Heart left ventricle (tissue), 16 donors: ENCODE results near the gene BTRC. TPM values are rescaled to one million over a fixed set of nuclear protein-coding genes. Genes with fewer than 3 reads are reported as not detected.
"Not testable (repeated sequence)": the region's sequence is repeated elsewhere in the genome, so short reads cannot be mapped to it uniquely, and the experiment has no call there.

Experiments
- ATAC-seq, 4 donors: fragments of 200-7000 bp; cut with Tn5 transposase; one replicate each; pipeline ENCODE4 v1.9.1; 2020 to 2022; ENCODE audit warnings: moderate library complexity in 4 of 4, mild to moderate bottlenecking in 3 of 4, moderate number of reproducible peaks in 1 of 4
- DNase-seq, 5 donors: peaks; one replicate each; pipeline ENCODE4 v3.0.0-alpha.2; 2020
- H3K27ac ChIP-seq, 12 donors: fragments of 200-600 bp; sonication (generic) in 4 of 12; one replicate each; pipeline versions ENCODE4 v1.5.0 to v1.8.0; 2016 to 2022; ENCODE audit warnings: mild to moderate bottlenecking in 2 of 12
- H3K27me3 ChIP-seq, 9 donors: fragments of 200-600 bp; sonication (generic) in 2 of 9; one replicate each; pipeline versions ENCODE4 v1.5.1 to v1.8.0; 2016 to 2022; ENCODE audit warnings: mild to moderate bottlenecking in 3 of 9
- H3K36me3 ChIP-seq, 9 donors: fragments of 200-600 bp; sonication (generic) in 2 of 9; one replicate each; pipeline versions ENCODE4 v1.5.0 to v1.8.0; 2018 to 2022; ENCODE audit warnings: mild to moderate bottlenecking in 2 of 9
- H3K4me1 ChIP-seq, 12 donors: fragments of 200-600 bp; sonication (generic) in 4 of 12; one replicate each; pipeline versions ENCODE4 v1.5.0 to v1.8.0; 2016 to 2022; ENCODE audit warnings: mild to moderate bottlenecking in 3 of 12
- H3K4me3 ChIP-seq, 12 donors: fragments of 200-600 bp; sonication (generic) in 4 of 12; one replicate each; pipeline versions ENCODE4 v1.5.0 to v1.8.0; 2017 to 2022; ENCODE audit warnings: mild to moderate bottlenecking in 9 of 12, moderate library complexity in 4 of 12
- H3K9me3 ChIP-seq, 12 donors: fragments of 200-600 bp; sonication (generic) in 4 of 12; one replicate each; pipeline versions ENCODE4 v1.5.0 to v1.8.0; 2016 to 2022; ENCODE audit warnings: mild to moderate bottlenecking in 1 of 12
- POLR2A ChIP-seq, 2 donors: fragments of 450-650 bp; IDR thresholded peaks; one replicate each; pipeline ENCODE4 v1.6.1; 2017; ENCODE audit warnings: antibody characterized with exemption in 2 of 2, mild to moderate bottlenecking in 2 of 2, moderate library complexity in 2 of 2
- WGBS, 4 donors: extraction: QIAGEN DNeasy Blood & Tissue Kit in 2 of 4; methylation state at CpG; one replicate each; pipeline versions ENCODE4 v1.1.5 to v1.1.7; 2013 to 2018; 5-methylcytosine and 5-hydroxymethylcytosine counted together
- intact Hi-C, 10 donors: fragments of 100-400 bp; cut with DNase I; formaldehyde crosslinking; loops; one replicate each; pipeline versions ENCODE4 v1.11.1 to v1.14.2; 2022
- polyA plus RNA-seq, 2 donors: library from polyadenylated mRNA; stranded (reverse); fragments of 200-250 nt; gene quantifications; one replicate each; pipeline ENCODE4 v1.2.3, GENCODE V29; 2013
- total RNA-seq, 9 donors: library from RNA; depleted of rRNA in 2 of 9; stranded (reverse); fragments of >200 nt in 2 of 9; fragmentation: NEBNext Ultra II Directional in 3 of 9; extraction: Animal tissue kit (Norgen Biotek cat#: 25700) in 3 of 9; gene quantifications; one replicate each; pipeline versions ENCODE4 v1.1.0 to v1.2.4, GENCODE V29; 2016 to 2023
- TF ChIP-seq, protein P1 (sequence below), 12 donors: fragments of 200-600 bp; sonication (generic) in 4 of 12; IDR thresholded peaks; one replicate each; pipeline versions ENCODE4 v1.5.0 to v1.8.0; 2018 to 2022; ENCODE audit warnings: antibody characterized with exemption in 12 of 12, mild to moderate bottlenecking in 5 of 12
- donor health status: ischemic (EF 13 %, LVEDD 7.1; RV severe dilation, severe dysfunction).
- donor health status: healthy with polysubstance abuse.
- donor health status: DM: no; HTN: yes; CAD: no.
- donor health status: DM: no; HTN: no; CAD: no.
- donor health status: ischemic (EF 25% LVEDD 6.9; RV normal size, moderate dysfunction).
- donor health status: ischemic (EF 25% LVEDD 5.7; RV mildly dilated, moderate dysfunction).
- donor health status: healthy.
- donor health status: DM: yes; HTN: yes; CAD: no.
- donor health status: ischemic (EF 35%, LVEDD 5.7; RV mildly dilated, moderate dysfunction).
- donor health status: nonischemic (EF 11% LVEDD 7.7; RV severe dilation, severe dysfunction).
- donor health status: DM: yes; HTN: yes; CAD: no.
- donor health status: PGD.
- donor health status: ischemic (EF 29% LVEDD 5.4; RV normal size, mild dysfunction).
- donor health status: nonischemic (EF 23%, LVEDD 6.1; RV moderate dilation, normal function).

The BTRC gene
- total and polyA plus RNA-seq, 11 donors: 10.7 to 53.5 (median 32.1) TPM

GRCh38 chr10:101351017-101351416 is 2.9 kb upstream of the BTRC start:
- intact Hi-C loops: loop anchor here in 5 of 10 donors (5.0 to 10.0 kb wide), 3 partner anchors 94 to 236 kb away; partner anchors contain the start of genes DPCD (in 1 of the 5) and POLL (in 1 of the 5)
- H3K4me3 ChIP-seq: no peak overlapping the region
- H3K27ac ChIP-seq: no peak overlapping the region
- peaks cover 0 to 4% (median 0%) of the 10 kb centered on the region in 9 donors for H3K27me3 ChIP-seq
- ATAC-seq (no peak), DNase-seq (no peak)
- peaks cover 0 to 19% (median 9%) of the 10 kb centered on the region in 12 donors for H3K4me1 ChIP-seq
- H3K36me3 ChIP-seq: no peaks in the 10 kb centered on the region
- WGBS, 4 donors: 86 to 93% (median 92%) methylated on average over 3 of the region's 3 CpGs
- TF ChIP-seq, protein P1, sequence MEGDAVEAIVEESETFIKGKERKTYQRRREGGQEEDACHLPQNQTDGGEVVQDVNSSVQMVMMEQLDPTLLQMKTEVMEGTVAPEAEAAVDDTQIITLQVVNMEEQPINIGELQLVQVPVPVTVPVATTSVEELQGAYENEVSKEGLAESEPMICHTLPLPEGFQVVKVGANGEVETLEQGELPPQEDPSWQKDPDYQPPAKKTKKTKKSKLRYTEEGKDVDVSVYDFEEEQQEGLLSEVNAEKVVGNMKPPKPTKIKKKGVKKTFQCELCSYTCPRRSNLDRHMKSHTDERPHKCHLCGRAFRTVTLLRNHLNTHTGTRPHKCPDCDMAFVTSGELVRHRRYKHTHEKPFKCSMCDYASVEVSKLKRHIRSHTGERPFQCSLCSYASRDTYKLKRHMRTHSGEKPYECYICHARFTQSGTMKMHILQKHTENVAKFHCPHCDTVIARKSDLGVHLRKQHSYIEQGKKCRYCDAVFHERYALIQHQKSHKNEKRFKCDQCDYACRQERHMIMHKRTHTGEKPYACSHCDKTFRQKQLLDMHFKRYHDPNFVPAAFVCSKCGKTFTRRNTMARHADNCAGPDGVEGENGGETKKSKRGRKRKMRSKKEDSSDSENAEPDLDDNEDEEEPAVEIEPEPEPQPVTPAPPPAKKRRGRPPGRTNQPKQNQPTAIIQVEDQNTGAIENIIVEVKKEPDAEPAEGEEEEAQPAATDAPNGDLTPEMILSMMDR (IDR thresholded peaks at IDR 0.05): no peak
- TF ChIP-seq POLR2A (IDR thresholded peaks at IDR 0.05): no peak
- no peaks in the 10 kb centered on the region for H3K9me3 ChIP-seq

DNA sequence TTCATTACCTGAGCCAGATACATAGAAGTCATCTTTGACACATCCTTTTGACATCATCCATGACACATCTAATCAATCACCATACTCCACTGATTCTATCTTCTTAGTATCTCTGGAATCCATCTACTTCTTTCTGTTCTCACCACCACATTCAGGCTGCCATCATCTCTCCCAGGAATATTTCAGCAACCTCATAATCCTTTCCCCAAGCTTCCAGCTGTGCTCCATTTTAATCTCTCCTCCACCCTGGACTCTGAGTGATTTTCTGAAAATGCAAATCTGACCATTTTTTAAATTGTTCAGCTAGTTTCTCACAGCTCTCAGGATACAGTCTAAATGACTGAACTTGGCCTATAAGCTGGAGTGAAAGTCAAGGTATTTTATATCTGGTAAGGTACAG is 2.5 kb upstream of the BTRC start:
- H3K27me3 ChIP-seq: peaks cover 0 to 4% (median 0%) of the 10 kb centered on the region in 9 donors
- H3K9me3 ChIP-seq: no peaks in the 10 kb centered on the region
- H3K27ac ChIP-seq: no peak overlapping the region
- no peak for DNase-seq
- ATAC-seq: no peak
- no peaks in the 10 kb centered on the region for H3K36me3 ChIP-seq
- no peak overlapping the region for H3K4me3 ChIP-seq
- TF ChIP-seq, protein P1 (IDR thresholded peaks at IDR 0.05): no peak
- TF ChIP-seq POLR2A (IDR thresholded peaks at IDR 0.05): no peak
- peaks cover 0 to 24% (median 9%) of the 10 kb centered on the region in 12 donors for H3K4me1 ChIP-seq
- intact Hi-C loops: loop anchor here in 5 of 10 donors (5.0 to 10.0 kb wide), 3 partner anchors 93 to 236 kb away; partner anchors contain the start of genes DPCD (in 1 of the 5) and POLL (in 1 of the 5)

- DNase-seq, H3K9me3 ChIP-seq, H3K27me3 ChIP-seq, H3K36me3 ChIP-seq, ATAC-seq, H3K27ac ChIP-seq, H3K4me3 ChIP-seq: not testable (repeated sequence)
- intact Hi-C loops: loop anchor here in 5 of 10 donors (5.0 to 10.0 kb wide), 3 partner anchors 92 to 234 kb away; partner anchors contain the start of genes DPCD (in 1 of the 5) and POLL (in 1 of the 5)
- WGBS, 4 donors: 87 to 97% (median 94%) methylated on average over 10 of the region's 10 CpGs
- peaks cover 0 to 32% (median 13%) of the 10 kb centered on the region in 12 donors for H3K4me1 ChIP-seq
Measured at GRCh38 chr10:101352857-101353256, 1.1 kb upstream of the BTRC start.

DNA sequence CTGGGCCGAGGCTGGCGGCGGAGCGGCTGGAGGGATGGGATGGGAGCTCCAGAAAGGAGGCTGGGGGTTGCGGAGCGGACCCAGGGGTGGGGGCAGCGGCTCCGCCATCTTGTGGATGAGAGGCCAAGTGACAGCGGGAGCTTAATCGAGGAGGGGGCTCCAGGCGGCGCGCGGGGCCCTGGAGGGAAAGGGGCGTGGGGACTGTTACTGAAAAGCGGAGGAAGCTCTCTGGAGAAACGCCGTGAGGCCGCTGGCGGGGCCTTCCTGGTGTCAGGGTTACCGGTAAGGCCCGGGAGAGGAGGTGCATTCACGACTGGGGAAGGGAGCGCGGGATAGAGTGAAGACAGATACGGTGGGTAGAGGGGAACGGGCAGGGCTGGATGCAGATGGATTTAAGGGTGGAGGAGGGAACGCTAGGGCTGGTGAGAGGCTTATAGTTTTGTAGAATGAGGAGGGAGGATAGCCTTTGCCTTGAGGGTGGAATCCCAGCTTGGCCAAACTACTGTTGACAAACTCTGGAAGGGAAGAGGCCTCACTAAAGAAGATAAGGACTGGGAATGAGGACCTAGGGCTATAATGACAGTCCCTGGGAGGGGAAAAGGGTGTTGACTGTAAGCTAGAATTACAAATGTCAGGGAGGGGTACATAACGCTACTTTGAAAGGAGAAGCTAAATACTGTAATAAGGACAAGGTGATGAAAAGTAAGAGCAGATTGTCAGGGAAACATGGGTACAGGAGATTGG is 535 bp downstream of the BTRC start:
- Histone ChIP-seq H3K27ac (peak overlapping the region; percentile 45 to 96 (median 91)), H3K36me3 (no peaks in the 10 kb centered on the region), H3K27me3 (no peaks in the 10 kb centered on the region), H3K4me1 (peaks cover 0 to 47% (median 19%) of the 10 kb centered on the region in 12 donors), H3K9me3 (no peaks in the 10 kb centered on the region), H3K4me3 (peak overlapping the region; percentile 55 to 98 (median 94))
- WGBS, 4 donors: 0 to 1% (median 1%) methylated on average over 28 to 29 of the region's 29 CpGs
- DNase-seq (peak in 1 of 5 donors; percentile 63), ATAC-seq (peak; percentile 1 to 40 (median 24))
- peak in 1 of 2 donors; percentile 3 for TF ChIP-seq POLR2A (IDR thresholded peaks at IDR 0.05)
- TF ChIP-seq, protein P1 (IDR thresholded peaks at IDR 0.05): peak in 4 of 12 donors; percentile 11 to 27 (median 14)
- intact Hi-C loops: loop anchor here in 6 of 10 donors (2.0 to 10.0 kb wide), 4 partner anchors 88 to 233 kb away; partner anchors contain the start of genes DPCD (in 1 of the 6) and POLL (in 1 of the 6)
